Globus pallidus (tissue), 1 donor: ENCODE results near the gene VTI1A.

Experiments used
- DNase-seq: peaks from one replicate; pipeline ENCODE4 v3.0.0-alpha.2; 2015; ENCODE audit warnings: low spot score

The VTI1A gene

DNA sequence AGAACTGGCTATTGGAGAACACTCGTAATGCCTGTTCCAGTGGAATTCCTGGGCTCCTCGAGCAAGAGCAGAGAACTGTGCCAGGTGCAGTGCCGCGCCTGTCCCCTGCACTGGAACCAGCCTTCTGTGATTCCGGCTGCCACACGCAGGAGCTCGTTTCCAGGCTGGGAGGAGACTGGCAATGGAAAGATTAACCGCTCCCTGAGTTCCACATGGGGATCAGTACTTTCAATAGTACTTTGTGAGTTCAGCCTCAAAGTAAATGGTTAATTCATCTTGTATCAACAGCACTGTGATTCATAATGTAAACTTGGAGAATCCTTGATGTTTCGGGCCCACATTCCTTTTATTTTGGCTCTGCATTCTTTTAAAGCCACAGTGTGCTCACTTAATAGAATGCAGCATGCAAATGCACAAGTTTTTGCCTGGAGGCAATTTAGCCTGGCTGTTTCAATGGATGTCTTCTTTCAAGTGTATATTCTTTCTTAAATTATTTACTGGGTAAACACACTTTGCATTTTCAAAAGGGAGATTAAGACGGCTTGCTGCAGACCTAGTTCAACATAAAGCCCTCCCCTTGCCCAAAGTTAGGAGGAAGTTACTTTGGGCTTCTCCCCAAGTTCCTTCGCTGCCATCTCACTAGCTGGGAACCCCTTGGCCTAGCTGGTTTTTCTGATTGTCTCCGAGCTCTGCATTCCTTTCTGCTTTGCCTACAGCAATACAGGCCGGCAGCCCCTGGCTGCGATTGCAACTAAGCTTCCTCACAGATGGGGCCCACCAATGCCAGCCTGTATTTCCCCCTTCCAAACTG lies 364.9 kb downstream of the VTI1A start:
- DNase-seq, result no peak

DNA sequence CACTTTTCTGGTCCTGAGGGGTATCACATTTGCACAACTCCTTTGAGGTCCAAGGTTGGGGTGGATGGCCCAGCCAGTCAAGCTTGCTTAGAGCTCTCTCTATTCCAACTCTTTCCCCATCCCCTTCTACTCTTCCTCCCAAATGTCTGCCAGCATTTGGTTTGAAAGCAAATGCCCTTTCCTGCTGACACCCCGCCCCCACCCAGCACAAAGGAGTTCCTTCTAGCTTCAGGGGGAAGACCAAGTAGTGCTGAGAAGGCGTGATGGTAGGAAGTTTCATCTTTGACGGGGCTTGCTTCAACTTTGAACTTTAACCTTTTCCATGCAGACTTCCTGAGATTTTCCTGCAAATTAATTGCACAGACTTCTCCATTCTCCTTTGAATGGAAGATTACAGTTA lies 365.6 kb downstream of the VTI1A start:
- no peak for DNase-seq

DNA sequence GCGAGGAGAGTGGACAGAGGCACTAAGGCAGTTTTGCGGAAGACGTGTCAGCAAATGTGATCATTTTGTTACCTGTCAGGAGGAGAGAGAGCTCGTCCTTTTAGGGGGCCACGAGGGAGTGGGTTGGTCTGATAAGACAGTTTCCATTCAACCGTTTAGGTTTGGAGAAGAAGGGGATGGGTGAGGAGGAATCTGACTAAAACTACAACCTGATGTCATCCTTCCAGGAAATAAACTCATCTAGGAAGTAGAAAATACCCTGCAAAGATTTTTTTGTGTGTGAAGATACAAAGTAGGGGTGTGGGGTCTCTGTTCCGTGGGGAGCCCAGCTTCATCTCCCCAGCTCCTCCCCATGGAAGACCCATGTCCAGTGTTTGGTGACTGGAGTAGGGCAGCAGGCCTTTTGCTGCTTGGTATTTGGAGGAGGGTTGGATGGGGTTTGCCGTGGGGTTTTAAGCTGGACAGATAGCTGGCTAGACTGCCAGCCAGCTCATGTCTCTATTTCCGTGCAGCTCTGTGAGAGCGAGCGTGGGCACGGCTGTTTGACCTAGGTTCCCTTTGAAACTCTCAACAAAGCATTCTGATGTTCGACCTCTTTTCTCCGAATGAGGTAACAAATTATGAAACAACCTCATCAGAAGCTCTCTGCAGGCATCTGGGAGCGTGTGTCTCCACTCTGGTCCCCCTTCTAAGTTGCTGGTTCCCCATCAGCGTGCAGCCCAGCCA lies 367.0 kb downstream of the VTI1A start:
- no peak for DNase-seq

DNA sequence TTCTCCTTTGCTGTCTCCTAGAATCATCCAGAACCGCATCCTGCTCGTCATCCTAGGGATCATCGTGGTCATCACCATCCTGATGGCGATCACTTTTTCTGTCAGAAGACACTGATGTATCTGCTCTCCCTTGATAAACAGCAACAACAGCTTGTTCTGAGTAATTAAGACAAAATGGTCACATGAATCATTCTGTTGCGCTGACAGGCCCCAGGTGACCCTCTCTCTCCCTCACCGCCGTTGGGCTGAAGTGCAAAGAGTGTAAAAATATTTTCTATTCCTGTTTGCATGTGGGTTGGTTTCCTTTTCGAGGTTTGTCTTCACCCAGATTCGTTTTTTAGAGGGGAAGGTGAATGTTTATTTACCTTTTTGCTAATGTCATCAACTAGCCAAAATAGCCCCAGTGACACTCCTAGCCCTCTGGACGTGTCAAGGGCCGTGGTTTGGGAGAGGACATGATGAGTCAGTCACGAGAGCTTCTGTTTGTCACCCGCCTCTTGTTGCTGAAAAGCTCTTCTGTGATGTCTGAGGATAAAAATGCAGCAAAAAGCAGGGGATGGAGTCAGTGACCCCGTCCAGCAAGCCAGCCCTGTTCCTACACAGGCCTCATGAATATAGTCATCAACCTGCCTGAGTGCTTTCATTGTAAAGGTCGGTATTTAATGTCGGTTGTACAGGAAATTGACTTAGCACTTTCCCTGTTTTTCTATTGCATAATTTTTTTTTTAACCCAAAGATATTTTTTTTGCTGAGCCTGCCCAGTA lies 368.4 kb downstream of the VTI1A start:
- DNase-seq, result no peak

DNA sequence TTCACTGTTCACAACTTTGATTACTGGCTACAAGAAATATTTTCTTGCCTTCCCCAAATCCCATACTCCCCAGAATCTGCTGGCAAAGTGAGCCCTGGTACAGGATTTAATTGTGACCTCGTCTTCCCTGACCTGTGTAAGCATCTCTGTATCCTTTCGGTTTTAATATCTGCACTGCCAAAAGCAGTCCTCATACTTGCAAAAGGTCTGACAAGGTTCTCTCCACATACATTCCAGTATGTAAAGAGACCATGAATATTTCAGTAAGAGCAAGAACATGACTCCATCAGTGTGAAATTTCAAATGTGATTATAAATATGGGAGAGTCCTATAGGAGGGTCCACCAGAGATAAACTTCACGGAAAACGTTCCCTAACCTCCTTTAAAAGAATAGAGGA lies 369.0 kb downstream of the VTI1A start:
- no peak for DNase-seq

DNA sequence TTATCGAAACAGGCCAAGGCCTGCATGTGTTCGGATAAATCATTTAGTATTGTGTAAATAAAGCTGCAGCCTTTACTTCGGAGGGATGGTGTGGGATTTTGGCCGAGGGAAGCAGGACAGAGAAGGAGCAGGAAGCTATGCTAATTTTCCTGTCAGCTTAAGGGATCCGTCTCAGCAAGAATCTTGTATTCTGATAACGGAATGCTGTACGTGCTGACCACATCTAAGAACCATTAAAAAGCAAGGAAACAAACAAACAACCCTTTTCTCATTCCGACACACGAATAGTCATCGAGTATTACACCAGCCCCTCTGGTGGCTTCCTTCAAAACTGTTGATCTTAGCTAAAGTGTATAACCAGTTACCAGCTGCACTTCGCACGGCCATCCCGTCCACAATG lies 369.9 kb downstream of the VTI1A start:
- DNase-seq, result no peak

DNA sequence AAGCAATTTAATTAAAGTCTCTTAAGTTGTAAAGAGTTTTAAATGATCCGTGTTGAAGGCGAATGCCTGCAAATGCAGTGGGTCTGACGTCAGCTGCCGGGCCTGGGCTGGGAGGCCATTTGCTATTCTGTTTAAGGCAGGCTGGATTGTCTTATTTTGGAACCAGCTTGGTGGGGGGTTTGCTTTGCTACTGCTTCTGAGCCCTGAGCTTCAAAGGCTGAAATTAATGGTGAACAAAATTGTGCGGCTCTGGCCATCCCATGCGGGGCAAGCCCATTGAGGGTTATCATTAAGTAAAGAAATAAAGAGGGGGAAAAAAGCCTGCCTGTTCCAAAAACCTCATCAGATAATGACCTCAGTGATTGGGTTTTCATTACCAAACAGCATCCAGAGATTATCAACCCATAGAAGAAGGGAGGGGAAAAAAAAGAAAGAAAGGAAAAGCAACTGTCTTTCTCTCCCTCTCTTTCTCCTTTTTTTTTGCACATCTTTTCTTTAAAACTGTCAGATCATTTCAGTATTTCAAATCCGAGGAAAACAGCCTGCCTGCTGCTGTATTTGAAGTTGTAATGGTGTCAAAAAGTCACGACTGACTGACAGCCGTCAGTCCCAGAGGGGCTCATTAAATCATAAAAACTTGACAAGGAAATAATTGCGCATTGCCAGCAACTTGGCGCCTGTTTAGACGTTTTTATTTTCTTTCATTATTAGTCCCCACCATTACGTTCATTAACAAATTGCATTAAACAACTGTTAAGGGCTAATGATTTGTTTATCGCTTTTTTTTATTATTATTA lies 371.2 kb downstream of the VTI1A start:
- DNase-seq, result no peak

DNA sequence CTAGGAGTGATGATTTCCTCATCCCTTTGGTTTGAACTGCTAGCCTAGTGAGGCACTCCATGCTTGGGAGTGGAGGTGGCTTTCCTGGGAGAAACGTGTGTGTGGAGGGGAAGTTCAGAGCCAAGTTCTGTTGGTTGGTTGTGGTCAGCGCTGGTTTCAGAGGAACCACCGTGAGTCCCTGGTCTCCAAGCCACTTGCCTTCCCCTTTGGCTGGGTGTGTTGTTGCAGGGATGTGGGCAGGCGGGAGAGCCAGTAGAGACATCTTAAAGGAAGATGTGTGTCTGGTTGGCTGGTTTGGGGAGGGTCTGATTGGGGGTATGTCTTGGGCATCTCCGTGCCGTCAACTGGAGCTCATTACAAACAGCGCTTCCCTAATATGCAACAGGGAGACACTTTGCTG lies 372.2 kb downstream of the VTI1A start:
- no peak for DNase-seq

DNA sequence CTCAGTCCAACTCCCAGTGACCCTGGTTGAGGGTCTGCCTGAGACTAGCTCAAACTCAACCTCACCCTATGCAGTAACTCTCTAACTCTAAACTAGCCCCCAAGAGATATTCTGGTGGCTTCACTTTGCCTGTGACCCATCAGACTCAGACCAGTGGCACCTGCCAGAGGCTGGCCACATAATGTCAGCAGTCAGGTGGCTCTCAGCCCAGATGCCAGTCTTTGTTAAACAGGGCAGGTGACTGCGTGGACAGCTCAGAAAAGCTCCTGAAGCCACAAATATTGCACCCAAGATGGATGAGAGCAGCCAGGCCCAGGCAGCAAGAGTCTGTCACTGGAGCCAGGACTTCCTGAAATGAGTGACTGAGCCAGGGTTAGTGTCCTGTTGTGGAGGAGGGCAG lies 373.3 kb downstream of the VTI1A start:
- no peak for DNase-seq

DNA sequence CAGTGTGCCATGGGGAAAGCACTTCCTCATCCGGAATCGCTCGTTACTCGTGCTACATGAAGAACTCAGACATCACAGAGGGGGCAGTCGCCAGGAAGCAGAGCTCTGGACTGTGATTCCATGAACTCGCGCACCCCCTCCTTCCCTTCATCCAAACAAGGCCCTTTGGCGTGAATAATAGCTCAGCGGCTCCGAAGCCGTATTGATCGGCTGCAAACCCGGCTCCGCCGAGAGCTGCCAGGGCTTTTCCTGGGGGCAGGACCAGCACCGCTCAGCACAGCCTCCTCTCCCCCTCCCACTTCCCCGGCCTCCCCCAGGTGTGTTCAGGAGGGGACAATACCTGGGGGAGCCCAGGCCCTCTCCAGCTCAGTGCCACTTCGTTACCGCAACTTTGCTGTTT lies 374.0 kb downstream of the VTI1A start:
- no peak for DNase-seq

DNA sequence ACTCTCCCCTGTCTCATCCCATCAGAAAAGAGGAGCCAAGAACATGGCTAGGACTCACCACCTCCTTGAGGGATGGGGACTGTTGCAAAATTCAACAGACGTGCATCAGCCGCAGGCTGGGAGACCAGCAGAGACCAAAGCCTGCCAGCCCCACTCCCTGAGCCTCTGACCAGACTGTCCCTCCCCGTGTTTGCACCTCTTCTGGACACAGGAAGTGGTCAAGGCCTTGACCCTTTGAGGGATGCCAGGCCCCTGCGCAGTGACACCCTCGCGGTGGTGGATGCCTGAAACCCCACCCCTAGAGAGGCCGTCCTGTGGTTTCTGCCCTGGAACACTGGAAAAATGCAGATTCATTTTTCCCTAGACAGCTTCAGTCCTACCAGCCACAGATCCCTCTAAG lies 374.6 kb downstream of the VTI1A start:
- no peak for DNase-seq

DNA sequence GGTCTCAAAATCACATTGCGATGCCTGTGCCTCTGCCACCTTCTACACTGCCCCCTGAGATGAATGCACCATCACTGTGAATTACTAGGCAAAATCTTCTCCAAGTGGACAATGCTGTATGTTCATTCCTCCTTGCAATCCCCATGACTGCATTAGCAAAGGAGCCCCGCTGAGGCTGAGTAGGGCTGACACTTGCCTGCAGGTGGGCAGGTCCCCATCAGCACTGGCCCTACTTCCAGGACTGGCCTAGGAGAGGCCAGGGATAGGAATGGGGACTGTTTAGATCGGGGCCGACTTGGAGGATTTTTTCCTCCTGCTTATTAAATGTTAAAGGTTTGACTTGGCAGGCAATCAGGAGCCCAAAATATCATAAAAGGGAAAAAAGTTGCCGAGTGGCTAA lies 376.0 kb downstream of the VTI1A start:
- no peak for DNase-seq

DNA sequence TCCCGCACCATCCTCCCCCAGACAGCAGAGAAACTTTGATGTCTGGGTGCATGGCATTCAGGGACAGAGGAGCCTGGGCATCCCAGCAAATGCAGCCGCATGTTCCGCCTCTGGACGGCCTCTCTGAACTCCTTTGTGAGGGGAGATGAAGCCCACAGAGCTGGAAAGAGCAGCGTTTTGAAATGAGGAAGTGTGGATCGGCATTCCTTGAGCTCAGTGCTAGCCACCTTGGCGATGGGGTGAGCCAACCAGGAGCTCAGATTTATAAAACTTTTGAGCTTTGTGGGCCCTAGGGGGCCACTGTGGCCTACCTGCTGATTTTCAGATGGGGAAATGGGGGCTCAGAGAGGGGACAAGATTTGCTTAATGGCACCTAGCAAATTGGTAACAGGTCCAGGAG lies 376.6 kb downstream of the VTI1A start:
- DNase-seq, result no peak

DNA sequence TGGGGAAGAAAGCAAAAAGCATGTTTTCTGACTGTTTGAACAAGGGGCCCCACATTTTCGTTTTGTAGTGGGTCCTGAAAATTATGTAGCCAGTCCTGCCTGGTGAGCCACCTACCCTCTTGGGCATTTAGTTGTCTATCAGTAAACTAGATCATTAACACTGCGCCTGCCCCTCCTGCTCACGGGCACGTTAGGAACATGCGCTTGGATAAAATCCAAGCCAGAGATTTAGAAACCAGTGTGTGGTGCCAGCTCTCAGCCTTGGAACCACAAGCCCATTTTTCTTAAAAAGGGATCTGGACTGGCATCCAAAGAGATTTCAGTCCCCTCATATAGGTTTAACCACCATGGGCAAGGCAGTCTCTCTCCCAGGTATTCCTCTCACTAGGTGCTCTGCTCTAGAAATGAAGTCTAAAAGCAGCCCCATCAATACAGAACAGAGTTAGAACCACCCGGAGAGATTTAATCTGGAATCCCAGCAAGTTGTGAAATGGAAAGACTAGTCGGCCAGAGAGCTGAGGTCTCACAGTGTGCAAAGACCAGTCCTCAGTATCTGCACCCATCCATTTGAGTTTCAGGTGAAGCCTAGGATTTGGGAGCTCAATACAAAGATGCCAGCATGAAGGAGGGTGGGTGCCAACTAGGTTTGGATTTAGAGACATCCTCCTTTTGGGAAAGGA lies 379.1 kb downstream of the VTI1A start:
- no peak for DNase-seq

DNA sequence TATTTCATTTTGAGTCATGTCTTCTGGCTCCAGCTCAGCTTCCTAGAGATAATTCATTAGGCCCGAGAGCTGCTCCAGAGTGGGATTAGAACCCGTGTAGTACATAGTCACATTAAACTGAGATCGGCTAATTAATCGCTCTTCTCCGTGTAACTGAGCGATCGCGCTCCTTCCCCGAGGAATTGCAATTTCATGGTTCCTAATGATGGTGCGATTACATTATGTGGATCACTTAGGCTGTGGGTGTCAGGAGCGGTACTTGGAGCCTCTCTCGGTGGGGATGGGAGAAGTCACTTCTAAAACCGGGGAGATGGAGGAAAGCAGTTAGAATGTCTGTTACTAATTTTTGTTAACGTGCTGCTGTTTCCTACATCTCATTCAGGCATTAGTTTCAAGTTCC lies 380.1 kb downstream of the VTI1A start:
- DNase-seq, result no peak

DNA sequence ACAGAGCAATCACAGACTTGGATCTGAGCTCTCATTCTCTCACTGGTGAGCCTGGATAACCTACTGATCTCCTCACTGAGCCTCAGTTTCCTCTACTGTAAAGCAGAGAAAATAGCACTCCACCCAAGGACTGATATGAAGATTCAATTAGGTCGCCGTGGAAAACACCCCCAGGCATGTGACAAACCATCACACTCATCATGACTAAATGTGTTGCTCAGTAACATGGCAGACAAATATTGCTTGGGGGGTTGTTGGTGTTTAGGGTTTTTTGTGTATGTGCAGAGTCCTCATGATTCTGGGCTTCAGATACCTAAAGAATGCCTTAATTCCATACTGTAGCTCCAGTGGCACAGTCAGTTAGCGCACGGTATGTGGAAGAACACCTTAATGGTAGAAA lies 380.9 kb downstream of the VTI1A start:
- no peak for DNase-seq

DNA sequence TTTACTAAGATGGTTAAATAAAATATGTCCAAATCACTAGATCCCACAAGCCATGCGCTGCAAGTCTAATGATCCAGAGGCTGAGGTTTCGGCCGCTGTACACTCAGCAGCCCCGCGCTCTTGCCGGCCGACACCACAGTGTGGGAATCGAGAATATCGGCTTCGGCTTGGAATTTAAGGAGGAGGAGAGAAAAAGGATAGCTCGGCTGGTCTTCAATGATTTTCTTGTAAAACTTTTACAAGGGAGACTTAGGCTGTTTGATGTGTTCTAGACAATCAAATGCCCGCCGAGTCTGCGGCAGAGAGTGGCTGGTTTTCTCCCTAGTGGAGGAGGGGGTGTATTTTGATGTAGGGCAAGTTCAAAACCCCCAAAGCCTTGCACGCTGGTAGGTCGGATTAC lies 384.8 kb downstream of the VTI1A start:
- DNase-seq, result no peak

DNA sequence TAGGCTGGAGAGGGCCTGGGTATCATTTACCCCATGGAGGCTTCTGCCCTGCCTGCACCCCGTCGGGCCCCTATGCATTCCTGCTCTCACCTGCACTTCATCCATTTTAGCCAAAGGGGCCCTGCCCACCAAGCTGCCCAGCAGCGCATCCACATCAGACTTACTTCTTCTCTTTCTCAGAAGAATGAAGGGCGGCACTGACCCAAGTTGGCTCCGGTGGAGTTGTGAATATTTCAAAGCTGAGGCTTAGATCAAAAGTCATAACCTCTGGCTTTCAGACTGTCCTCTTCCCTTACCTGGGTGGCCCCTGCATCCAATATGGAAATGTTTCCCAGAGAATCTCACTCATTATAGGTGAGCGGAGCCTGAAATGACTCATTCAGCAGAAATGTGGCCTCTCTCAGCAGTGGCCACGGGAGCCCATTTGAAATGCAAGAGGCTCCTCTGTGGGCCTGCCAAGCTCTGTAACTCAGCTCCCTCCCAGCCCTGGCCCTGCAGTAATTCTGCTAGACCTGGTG lies 385.4 kb downstream of the VTI1A start:
- no peak for DNase-seq

DNA sequence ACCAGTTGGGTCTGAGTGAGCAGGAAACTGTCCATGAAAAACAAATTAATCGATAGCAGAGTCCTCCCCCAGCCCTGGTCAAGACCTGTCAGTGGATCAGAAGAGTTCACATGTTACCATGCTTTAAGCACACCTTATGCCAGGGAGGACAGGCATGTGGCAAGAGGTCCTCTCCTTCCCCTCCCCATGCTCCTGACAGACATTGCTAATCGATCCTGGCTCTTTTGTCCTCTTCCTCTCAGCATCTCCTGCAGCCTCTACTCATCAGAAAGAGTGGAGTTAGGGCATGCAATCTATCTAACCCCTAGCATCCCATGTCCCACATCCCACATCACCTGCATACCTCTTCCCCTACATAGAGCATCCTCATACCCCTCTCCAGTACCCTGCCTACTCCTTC lies 385.9 kb downstream of the VTI1A start:
- no peak for DNase-seq

DNA sequence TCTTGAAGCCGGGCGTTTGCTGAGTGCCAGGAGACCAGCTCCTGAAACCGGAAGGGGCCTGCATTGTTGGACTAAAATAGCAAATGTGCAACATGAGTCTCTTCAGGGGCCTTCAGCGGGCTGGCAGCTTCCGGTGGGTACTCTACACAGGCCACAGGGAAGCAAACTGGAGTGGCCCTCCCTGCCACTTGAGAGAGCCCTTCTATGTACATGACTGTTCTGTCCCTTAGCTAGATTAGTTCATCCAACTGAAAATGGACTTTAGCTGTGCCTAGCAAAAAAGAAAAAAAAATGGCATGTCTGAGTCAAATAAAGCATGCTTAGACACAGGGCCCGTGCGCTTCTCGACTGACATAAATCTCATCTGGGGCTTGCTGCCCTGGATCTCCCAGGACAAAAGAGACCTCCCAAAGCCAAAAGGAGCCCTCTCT lies 387.8 kb downstream of the VTI1A start:
- no peak for DNase-seq

DNA sequence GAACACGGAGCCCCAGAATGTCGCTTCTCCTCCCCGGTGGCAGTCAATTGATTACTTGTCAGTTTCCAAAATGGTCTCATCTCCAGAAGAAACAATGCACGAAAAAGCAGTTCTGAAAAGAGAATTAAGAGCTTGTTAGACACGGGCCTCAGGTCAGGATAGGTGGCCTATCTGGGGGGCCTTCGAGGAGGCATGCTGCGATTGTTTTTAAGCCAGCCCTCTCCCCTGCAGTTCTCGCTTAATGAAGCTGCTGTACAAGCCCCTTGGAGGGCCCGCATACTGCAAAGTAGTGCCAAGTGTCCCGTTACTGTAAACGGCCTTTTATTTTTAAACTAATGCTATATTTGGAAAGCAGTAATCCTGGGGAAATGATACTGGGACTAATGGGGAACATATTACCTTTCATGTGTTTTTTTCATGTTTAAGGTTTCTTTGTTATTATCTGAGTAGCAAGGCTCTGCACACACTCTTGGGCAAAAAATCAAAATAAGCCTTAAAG lies 388.3 kb downstream of the VTI1A start:
- no peak for DNase-seq
